ENCODE data around the gene OPCML. TPM values are rescaled to one million over a fixed set of nuclear protein-coding genes. Genes with fewer than 3 reads are reported as not detected.

OPCML gene
- total RNA-seq, 1 donor from 2014 or later = 1.2 TPM

- TF ChIP-seq, protein P1, sequence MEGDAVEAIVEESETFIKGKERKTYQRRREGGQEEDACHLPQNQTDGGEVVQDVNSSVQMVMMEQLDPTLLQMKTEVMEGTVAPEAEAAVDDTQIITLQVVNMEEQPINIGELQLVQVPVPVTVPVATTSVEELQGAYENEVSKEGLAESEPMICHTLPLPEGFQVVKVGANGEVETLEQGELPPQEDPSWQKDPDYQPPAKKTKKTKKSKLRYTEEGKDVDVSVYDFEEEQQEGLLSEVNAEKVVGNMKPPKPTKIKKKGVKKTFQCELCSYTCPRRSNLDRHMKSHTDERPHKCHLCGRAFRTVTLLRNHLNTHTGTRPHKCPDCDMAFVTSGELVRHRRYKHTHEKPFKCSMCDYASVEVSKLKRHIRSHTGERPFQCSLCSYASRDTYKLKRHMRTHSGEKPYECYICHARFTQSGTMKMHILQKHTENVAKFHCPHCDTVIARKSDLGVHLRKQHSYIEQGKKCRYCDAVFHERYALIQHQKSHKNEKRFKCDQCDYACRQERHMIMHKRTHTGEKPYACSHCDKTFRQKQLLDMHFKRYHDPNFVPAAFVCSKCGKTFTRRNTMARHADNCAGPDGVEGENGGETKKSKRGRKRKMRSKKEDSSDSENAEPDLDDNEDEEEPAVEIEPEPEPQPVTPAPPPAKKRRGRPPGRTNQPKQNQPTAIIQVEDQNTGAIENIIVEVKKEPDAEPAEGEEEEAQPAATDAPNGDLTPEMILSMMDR (conservative IDR thresholded peaks at IDR 0.05) = no peak
- DNase-seq (ENCODE audit: low read depth, low spot score) = no peak
- Mint-ChIP-seq H3K9me3 (peaks cover 4% of the 10 kb centered on the region), H3K27me3 (ENCODE audit: low read depth) (no peaks in the 10 kb centered on the region), H3K36me3 (ENCODE audit: low read depth) (no peaks in the 10 kb centered on the region), H3K4me3 (no peak overlapping the region), H3K27ac (ENCODE audit: unreplicated experiment) (no peak overlapping the region), H3K4me1 (peaks cover 24% of the 10 kb centered on the region)
These were observed 17.5 kb upstream of the OPCML start for GRCh38 chr11:133549826-133550225.

GRCh38 chr11:133548641-133549040 lies 16.3 kb upstream of the OPCML start:
- TF ChIP-seq, protein P1 (conservative IDR thresholded peaks at IDR 0.05) = no peak
- H3K27me3 Mint-ChIP-seq (ENCODE audit: low read depth) = no peaks in the 10 kb centered on the region
- H3K27ac Mint-ChIP-seq (ENCODE audit: unreplicated experiment) = no peak overlapping the region
- no peak for DNase-seq (ENCODE audit: low read depth, low spot score)
- peaks cover 23% of the 10 kb centered on the region for H3K4me1 Mint-ChIP-seq
- H3K4me3 Mint-ChIP-seq = no peak overlapping the region
- H3K36me3 Mint-ChIP-seq (ENCODE audit: low read depth) = no peaks in the 10 kb centered on the region
- peaks cover 4% of the 10 kb centered on the region for H3K9me3 Mint-ChIP-seq

- Mint-ChIP-seq H3K4me1 (peaks cover 27% of the 10 kb centered on the region), H3K9me3 (peaks cover 4% of the 10 kb centered on the region), H3K4me3 (peak overlapping the region; percentile 23), H3K36me3 (ENCODE audit: low read depth) (no peaks in the 10 kb centered on the region), H3K27me3 (ENCODE audit: low read depth) (no peaks in the 10 kb centered on the region), H3K27ac (ENCODE audit: unreplicated experiment) (peak overlapping the region; percentile 36)
- TF ChIP-seq, protein P1 (conservative IDR thresholded peaks at IDR 0.05) = no peak
- DNase-seq (ENCODE audit: low read depth, low spot score) = no peak
These were observed 15.7 kb upstream of the OPCML start for GRCh38 chr11:133547808-133548494.

- H3K27me3 Mint-ChIP-seq (ENCODE audit: low read depth) = no peaks in the 10 kb centered on the region
- H3K27ac Mint-ChIP-seq (ENCODE audit: unreplicated experiment) = peak overlapping the region; percentile 31
- no peaks in the 10 kb centered on the region for H3K36me3 Mint-ChIP-seq (ENCODE audit: low read depth)
- no peaks in the 10 kb centered on the region for H3K9me3 Mint-ChIP-seq
- peak overlapping the region; percentile 16 for H3K4me3 Mint-ChIP-seq
- TF ChIP-seq, protein P1 (conservative IDR thresholded peaks at IDR 0.05) = no peak
- DNase-seq (ENCODE audit: low read depth, low spot score) = no peak
- H3K4me1 Mint-ChIP-seq = peaks cover 54% of the 10 kb centered on the region
These were observed 13.0 kb upstream of the OPCML start for GRCh38 chr11:133545199-133545803.

DNA sequence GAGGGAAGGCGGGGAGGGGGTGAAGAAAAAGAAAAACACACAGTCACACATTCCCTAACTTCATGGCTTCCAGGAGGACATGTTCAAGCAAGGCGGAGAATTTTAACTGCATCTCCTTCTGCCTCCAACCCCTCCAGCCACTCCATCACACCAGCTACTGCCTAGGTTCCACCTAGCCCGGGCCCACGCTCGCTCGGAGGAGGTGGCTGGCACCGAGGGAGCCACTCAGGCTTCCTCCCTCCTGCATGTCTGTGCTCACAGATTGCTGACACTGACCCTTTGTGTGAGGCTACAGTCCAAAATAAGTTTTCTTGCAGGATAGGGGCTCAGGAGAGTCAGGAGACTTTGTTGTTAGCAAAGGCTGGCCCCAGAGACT lies 9.4 kb upstream of the OPCML start:
- Mint-ChIP-seq H3K36me3 (ENCODE audit: low read depth) (no peaks in the 10 kb centered on the region), H3K4me3 (peak overlapping the region; percentile 78), H3K4me1 (peaks cover 71% of the 10 kb centered on the region), H3K27me3 (ENCODE audit: low read depth) (no peaks in the 10 kb centered on the region), H3K9me3 (peaks cover 2% of the 10 kb centered on the region), H3K27ac (ENCODE audit: unreplicated experiment) (peak overlapping the region; percentile 96)
- TF ChIP-seq, protein P1 (conservative IDR thresholded peaks at IDR 0.05) = no peak
- DNase-seq (ENCODE audit: low read depth, low spot score) = peak; percentile 33

Data from neural crest cell (in vitro differentiated cells).